ENCODE results near the gene FDX2.
"Not testable (repeated sequence)": the region's sequence is repeated elsewhere in the genome, so short reads cannot be mapped to it uniquely, and the experiment has no call there.

FDX2 gene

GRCh38 chr19:10283301-10284064 is 32.3 kb downstream of the FDX2 start:
- DNase-seq: peak; percentile 68

GRCh38 chr19:10282043-10282442 is 33.8 kb downstream of the FDX2 start:
- DNase-seq: not testable (repeated sequence)

GRCh38 chr19:10279737-10280442 is 35.9 kb downstream of the FDX2 start:
- peak; percentile 29 for DNase-seq

GRCh38 chr19:10278935-10279334 is 36.9 kb downstream of the FDX2 start:
- DNase-seq: no peak

- no peak for DNase-seq
Observed at GRCh38 chr19:10277795-10278589, 37.8 kb downstream of the FDX2 start.

GRCh38 chr19:10274589-10274988 is 41.2 kb downstream of the FDX2 start:
- DNase-seq: no peak

- no peak for DNase-seq
Observed at GRCh38 chr19:10271543-10272086, 44.2 kb downstream of the FDX2 start.

GRCh38 chr19:10270616-10271394 is 45.0 kb downstream of the FDX2 start, which contains the start of gene ICAM1:
Gene ICAM1, plus strand, starts transcription at chr19:10271120. Its CDS starts 40 bp downstream, at chr19:10271160.
- DNase-seq: peak; percentile 83

- peak; percentile 87 for DNase-seq
Observed at GRCh38 chr19:10270180-10270615, 45.6 kb downstream of the FDX2 start.

- peak; percentile 90 for DNase-seq
Observed at GRCh38 chr19:10269333-10270179, 46.3 kb downstream of the FDX2 start.

- no peak for DNase-seq
Observed at GRCh38 chr19:10268071-10268470, 47.7 kb downstream of the FDX2 start.

GRCh38 chr19:10266706-10267105 is 49.1 kb downstream of the FDX2 start:
- DNase-seq: peak; percentile 69

GRCh38 chr19:10262771-10263170 is 53.0 kb downstream of the FDX2 start:
- no peak for DNase-seq

GRCh38 chr19:10260141-10260584 is 55.7 kb downstream of the FDX2 start:
- no peak for DNase-seq
